ENCODE results near the gene FALEC. TPM values are rescaled to one million over a fixed set of nuclear protein-coding genes. Genes with fewer than 3 reads are reported as not detected.

Gene FALEC
- polyA plus RNA-seq, 1 donor from 2014 or later = not detected

DNA sequence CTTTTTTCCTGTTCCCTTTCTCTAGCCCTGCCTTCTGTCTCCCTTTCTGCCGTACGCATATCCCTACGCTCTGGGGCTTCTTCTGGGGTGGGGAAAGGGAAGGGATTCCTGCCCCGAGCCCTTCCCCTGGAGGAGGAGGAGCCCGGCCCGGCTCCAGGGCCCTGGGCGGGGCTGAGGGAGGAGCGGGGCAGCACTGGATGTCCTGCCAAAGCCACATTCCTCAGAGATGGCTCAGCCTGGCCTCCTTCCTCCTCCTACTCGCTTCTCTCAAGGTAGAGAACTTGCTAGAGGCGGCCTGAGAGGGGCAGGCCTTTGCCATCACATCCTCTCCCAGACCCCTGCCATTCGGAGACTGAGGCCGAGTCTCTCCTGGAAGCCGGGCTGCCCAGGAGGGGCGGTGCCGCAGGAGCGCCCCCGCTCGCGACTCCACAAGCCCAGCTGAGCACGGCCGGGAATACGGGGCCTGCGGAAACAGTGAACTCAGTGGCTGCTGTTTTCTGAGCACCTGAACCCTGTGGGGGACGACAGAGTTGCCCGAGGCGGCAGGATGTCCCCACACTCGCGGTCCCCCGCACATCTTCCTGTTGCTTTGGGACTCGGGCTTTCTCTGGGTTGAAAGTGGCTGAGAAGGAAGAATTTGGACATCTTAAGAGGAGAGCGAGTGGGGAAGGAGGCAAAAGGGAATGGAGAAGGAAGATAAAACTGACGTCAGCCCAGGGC, 45.9 kb downstream of the FALEC start:
- no peaks in the 10 kb centered on the region for H4K20me1 ChIP-seq (ENCODE audit: insufficient read depth)
- no peaks in the 10 kb centered on the region for H3K27me3 ChIP-seq (ENCODE audit: insufficient read depth, low read depth, low read length)
- H3K36me3 ChIP-seq (ENCODE audit: insufficient read depth, low read length) = no peaks in the 10 kb centered on the region
- H3K9me2 ChIP-seq (ENCODE audit: insufficient read depth, low read length) = no peaks in the 10 kb centered on the region
- H3F3A ChIP-seq (ENCODE audit: insufficient read depth, low read length, poor library complexity, severe bottlenecking) = peaks cover 4% of the 10 kb centered on the region
- peak overlapping the region; percentile 64 for H3K4me3 ChIP-seq (ENCODE audit: low read length)
- H3K4me2 ChIP-seq (ENCODE audit: low read length) = peak overlapping the region; percentile 76
- H3K79me2 ChIP-seq (replicated peaks; ENCODE audit: insufficient read depth, low read length) = peaks cover 11% of the 10 kb centered on the region
- H3K27ac ChIP-seq (ENCODE audit: low read length) = peak overlapping the region; percentile 78
- H2AFZ ChIP-seq (ENCODE audit: low read depth, low read length) = peak overlapping the region; percentile 91
- H3K9ac ChIP-seq (ENCODE audit: low read length) = peak overlapping the region; percentile 77
- no peak for TF ChIP-seq EP300 (conservative IDR thresholded peaks at IDR 0.05; ENCODE audit: poor library complexity, severe bottlenecking)
- TF ChIP-seq TAF1 (IDR thresholded peaks at IDR 0.05; ENCODE audit: low read depth) = peak; percentile 59
- TF ChIP-seq, protein P1, sequence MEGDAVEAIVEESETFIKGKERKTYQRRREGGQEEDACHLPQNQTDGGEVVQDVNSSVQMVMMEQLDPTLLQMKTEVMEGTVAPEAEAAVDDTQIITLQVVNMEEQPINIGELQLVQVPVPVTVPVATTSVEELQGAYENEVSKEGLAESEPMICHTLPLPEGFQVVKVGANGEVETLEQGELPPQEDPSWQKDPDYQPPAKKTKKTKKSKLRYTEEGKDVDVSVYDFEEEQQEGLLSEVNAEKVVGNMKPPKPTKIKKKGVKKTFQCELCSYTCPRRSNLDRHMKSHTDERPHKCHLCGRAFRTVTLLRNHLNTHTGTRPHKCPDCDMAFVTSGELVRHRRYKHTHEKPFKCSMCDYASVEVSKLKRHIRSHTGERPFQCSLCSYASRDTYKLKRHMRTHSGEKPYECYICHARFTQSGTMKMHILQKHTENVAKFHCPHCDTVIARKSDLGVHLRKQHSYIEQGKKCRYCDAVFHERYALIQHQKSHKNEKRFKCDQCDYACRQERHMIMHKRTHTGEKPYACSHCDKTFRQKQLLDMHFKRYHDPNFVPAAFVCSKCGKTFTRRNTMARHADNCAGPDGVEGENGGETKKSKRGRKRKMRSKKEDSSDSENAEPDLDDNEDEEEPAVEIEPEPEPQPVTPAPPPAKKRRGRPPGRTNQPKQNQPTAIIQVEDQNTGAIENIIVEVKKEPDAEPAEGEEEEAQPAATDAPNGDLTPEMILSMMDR (IDR thresholded peaks at IDR 0.05; ENCODE audit: poor library complexity, severe bottlenecking) = peak; percentile 56
- TF ChIP-seq SMC3 (conservative IDR thresholded peaks at IDR 0.05; ENCODE audit: poor library complexity) = no peak
- TF ChIP-seq, protein P2, sequence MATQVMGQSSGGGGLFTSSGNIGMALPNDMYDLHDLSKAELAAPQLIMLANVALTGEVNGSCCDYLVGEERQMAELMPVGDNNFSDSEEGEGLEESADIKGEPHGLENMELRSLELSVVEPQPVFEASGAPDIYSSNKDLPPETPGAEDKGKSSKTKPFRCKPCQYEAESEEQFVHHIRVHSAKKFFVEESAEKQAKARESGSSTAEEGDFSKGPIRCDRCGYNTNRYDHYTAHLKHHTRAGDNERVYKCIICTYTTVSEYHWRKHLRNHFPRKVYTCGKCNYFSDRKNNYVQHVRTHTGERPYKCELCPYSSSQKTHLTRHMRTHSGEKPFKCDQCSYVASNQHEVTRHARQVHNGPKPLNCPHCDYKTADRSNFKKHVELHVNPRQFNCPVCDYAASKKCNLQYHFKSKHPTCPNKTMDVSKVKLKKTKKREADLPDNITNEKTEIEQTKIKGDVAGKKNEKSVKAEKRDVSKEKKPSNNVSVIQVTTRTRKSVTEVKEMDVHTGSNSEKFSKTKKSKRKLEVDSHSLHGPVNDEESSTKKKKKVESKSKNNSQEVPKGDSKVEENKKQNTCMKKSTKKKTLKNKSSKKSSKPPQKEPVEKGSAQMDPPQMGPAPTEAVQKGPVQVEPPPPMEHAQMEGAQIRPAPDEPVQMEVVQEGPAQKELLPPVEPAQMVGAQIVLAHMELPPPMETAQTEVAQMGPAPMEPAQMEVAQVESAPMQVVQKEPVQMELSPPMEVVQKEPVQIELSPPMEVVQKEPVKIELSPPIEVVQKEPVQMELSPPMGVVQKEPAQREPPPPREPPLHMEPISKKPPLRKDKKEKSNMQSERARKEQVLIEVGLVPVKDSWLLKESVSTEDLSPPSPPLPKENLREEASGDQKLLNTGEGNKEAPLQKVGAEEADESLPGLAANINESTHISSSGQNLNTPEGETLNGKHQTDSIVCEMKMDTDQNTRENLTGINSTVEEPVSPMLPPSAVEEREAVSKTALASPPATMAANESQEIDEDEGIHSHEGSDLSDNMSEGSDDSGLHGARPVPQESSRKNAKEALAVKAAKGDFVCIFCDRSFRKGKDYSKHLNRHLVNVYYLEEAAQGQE (IDR thresholded peaks at IDR 0.05; ENCODE audit: borderline replicate concordance) = no peak
- peak; percentile 1 for TF ChIP-seq MXI1 (conservative IDR thresholded peaks at IDR 0.05; ENCODE audit: poor library complexity, severe bottlenecking)
- no peak for TF ChIP-seq EZH2 (IDR thresholded peaks at IDR 0.05; ENCODE audit: borderline replicate concordance, insufficient read depth, low read length, poor library complexity, severe bottlenecking)
- TF ChIP-seq POLR2AphosphoS5 (IDR thresholded peaks at IDR 0.05) = no peak
- peak; percentile 26 for TF ChIP-seq RAD21 (conservative IDR thresholded peaks at IDR 0.05)
- H3K9me3 ChIP-seq (ENCODE audit: low read length) = no peaks in the 10 kb centered on the region

DNA sequence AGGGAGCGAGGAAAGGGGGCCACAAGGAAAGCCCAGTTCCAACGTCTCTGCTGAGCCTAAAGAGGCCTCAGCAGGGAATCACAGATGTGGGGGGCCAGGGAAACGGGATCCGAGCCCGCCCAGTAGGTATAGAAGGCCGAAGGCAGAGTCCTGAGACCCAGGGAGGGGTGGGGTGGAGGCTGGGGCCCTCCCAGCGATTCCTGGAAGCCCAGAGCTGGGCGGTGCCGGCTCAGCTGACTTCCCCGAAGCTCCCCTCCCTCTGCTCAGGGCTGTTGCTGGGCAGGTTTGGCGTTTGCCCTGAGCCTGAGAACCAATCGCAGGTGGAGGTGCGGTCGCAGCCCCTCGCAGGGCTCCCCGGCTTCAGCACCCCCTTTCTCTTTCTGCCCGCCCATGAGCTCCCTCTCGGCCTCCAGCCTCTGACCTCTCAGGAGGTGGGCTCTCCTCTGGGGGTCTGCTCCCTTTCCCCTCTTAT, 46.5 kb downstream of the FALEC start:
- no peaks in the 10 kb centered on the region for H3K27me3 ChIP-seq (ENCODE audit: insufficient read depth, low read depth, low read length)
- peak overlapping the region; percentile 78 for H3K27ac ChIP-seq (ENCODE audit: low read length)
- peak overlapping the region; percentile 64 for H3K4me3 ChIP-seq (ENCODE audit: low read length)
- no peaks in the 10 kb centered on the region for H3K9me3 ChIP-seq (ENCODE audit: low read length)
- peak overlapping the region; percentile 76 for H3K4me2 ChIP-seq (ENCODE audit: low read length)
- peak overlapping the region; percentile 91 for H2AFZ ChIP-seq (ENCODE audit: low read depth, low read length)
- H3K79me2 ChIP-seq (replicated peaks; ENCODE audit: insufficient read depth, low read length) = peaks cover 17% of the 10 kb centered on the region
- TF ChIP-seq RAD21 (conservative IDR thresholded peaks at IDR 0.05) = no peak
- TF ChIP-seq MXI1 (conservative IDR thresholded peaks at IDR 0.05; ENCODE audit: poor library complexity, severe bottlenecking) = no peak
- TF ChIP-seq, protein P1 (IDR thresholded peaks at IDR 0.05; ENCODE audit: poor library complexity, severe bottlenecking) = no peak
- peak; percentile 70 for TF ChIP-seq EP300 (conservative IDR thresholded peaks at IDR 0.05; ENCODE audit: poor library complexity, severe bottlenecking)
- no peaks in the 10 kb centered on the region for H3K9me2 ChIP-seq (ENCODE audit: insufficient read depth, low read length)
- no peaks in the 10 kb centered on the region for H3K36me3 ChIP-seq (ENCODE audit: insufficient read depth, low read length)
- H4K20me1 ChIP-seq (ENCODE audit: insufficient read depth) = no peaks in the 10 kb centered on the region
- peaks cover 4% of the 10 kb centered on the region for H3F3A ChIP-seq (ENCODE audit: insufficient read depth, low read length, poor library complexity, severe bottlenecking)
- H3K9ac ChIP-seq (ENCODE audit: low read length) = peak overlapping the region; percentile 77
